H9 (cell line): ENCODE results near the gene ERI3. TPM values are rescaled to one million over a fixed set of nuclear protein-coding genes. Genes with fewer than 3 reads are reported as not detected.

ENCODE experiments used
- DNase-seq: peaks from one replicate; pipeline ENCODE4 v3.0.0-alpha.2; 2017
- H2AFZ ChIP-seq: one replicate; pipeline ENCODE4 v1.6.1; 2013; ENCODE audit warnings: mild to moderate bottlenecking, low read length, control low read depth, moderate library complexity
- H2AK5ac ChIP-seq: 2 replicates; pipeline ENCODE4 v1.6.1; 2013; ENCODE audit warnings: low read length, control low read depth, mixed read lengths; ENCODE audit not compliant: insufficient read length
- H2BK120ac ChIP-seq: one replicate; pipeline ENCODE4 v1.6.1; 2013; ENCODE audit warnings: low read depth, mild to moderate bottlenecking, low read length, control low read depth, inconsistent platforms; ENCODE audit not compliant: poor library complexity, severe bottlenecking
- H2BK12ac ChIP-seq: 2 replicates; pipeline ENCODE4 v1.6.1; 2013; ENCODE audit warnings: low read length, control low read depth, mixed read lengths, low read depth; ENCODE audit not compliant: insufficient read length
- H2BK15ac ChIP-seq: 2 replicates; pipeline ENCODE4 v1.6.1; 2013; ENCODE audit warnings: low read depth, low read length, control low read depth
- H2BK20ac ChIP-seq: one replicate; pipeline ENCODE4 v1.6.1; 2013; ENCODE audit warnings: low read depth, mild to moderate bottlenecking, low read length, control low read depth, inconsistent platforms; ENCODE audit not compliant: poor library complexity, severe bottlenecking
- H2BK5ac ChIP-seq: 2 replicates; pipeline ENCODE4 v1.6.1; 2013; ENCODE audit warnings: low read length, control low read depth, mixed read lengths; ENCODE audit not compliant: insufficient read length
- H3K14ac ChIP-seq: 2 replicates; pipeline ENCODE4 v1.6.1; 2013; ENCODE audit warnings: low read length, control low read depth; ENCODE audit not compliant: insufficient read depth
- H3K18ac ChIP-seq: 2 replicates; pipeline ENCODE4 v1.6.1; 2013; ENCODE audit warnings: low read depth, mild to moderate bottlenecking, mixed read lengths, low read length, control low read depth; ENCODE audit not compliant: insufficient read length
- H3K23ac ChIP-seq: 2 replicates; pipeline ENCODE4 v1.6.1; 2013; ENCODE audit warnings: low read length, control low read depth, mixed read lengths, low read depth; ENCODE audit not compliant: insufficient read length
- H3K23me2 ChIP-seq: 2 replicates; pipeline ENCODE4 v1.6.1; 2013; ENCODE audit warnings: low read depth, mild to moderate bottlenecking, mixed read lengths, low read length, control low read depth; ENCODE audit not compliant: insufficient read length, poor library complexity, severe bottlenecking
- H3K27ac ChIP-seq: 2 replicates; pipeline ENCODE4 v1.5.1; 2013; ENCODE audit warnings: low read length, control low read depth, mixed read lengths, low read depth; ENCODE audit not compliant: insufficient read length
- H3K27me3 ChIP-seq: 2 replicates; pipeline ENCODE4 v1.6.1; 2013; ENCODE audit warnings: low read length, control low read depth, inconsistent platforms; ENCODE audit not compliant: insufficient read depth
- H3K4ac ChIP-seq: 2 replicates; pipeline ENCODE4 v1.6.1; 2013; ENCODE audit warnings: low read depth, mild to moderate bottlenecking, control low read depth, inconsistent platforms, low read length, moderate library complexity
- H3K4me1 ChIP-seq: 2 replicates; pipeline ENCODE4 v1.6.1; 2013; ENCODE audit warnings: low read length, control low read depth, inconsistent platforms; ENCODE audit not compliant: insufficient read depth
- H3K4me2 ChIP-seq: 2 replicates; pipeline ENCODE4 v1.6.1; 2013; ENCODE audit warnings: low read length, control low read depth, mixed read lengths; ENCODE audit not compliant: insufficient read length, insufficient read depth
- H3K56ac ChIP-seq: 2 replicates; pipeline ENCODE4 v1.6.1; 2013; ENCODE audit warnings: low read depth, mild to moderate bottlenecking, mixed read lengths, low read length, control low read depth; ENCODE audit not compliant: insufficient read length
- H3K79me1 ChIP-seq: 2 replicates; pipeline ENCODE4 v1.6.1; 2013; ENCODE audit warnings: low read depth, mild to moderate bottlenecking, moderate library complexity, low read length, control low read depth, inconsistent platforms; ENCODE audit not compliant: insufficient read depth, poor library complexity, severe bottlenecking
- H3K79me2 ChIP-seq: 2 replicates; pipeline ENCODE4 v1.6.1; 2013; ENCODE audit warnings: low read length, control low read depth, inconsistent platforms; ENCODE audit not compliant: insufficient read depth
- H3K9ac ChIP-seq: 2 replicates; pipeline ENCODE4 v1.6.1; 2013; ENCODE audit warnings: low read length, control low read depth, mixed read lengths; ENCODE audit not compliant: insufficient read length; ENCODE audit errors: extremely low read depth
- H3K9me3 ChIP-seq: one replicate; pipeline ENCODE4 v1.6.1; 2013; ENCODE audit warnings: low read depth, low read length, inconsistent platforms; ENCODE audit not compliant: control insufficient read depth
- H3T11ph ChIP-seq: one replicate; pipeline ENCODE4 v1.6.1; 2013; ENCODE audit warnings: mild to moderate bottlenecking, low read length, control low read depth, inconsistent platforms
- H4K20me1 ChIP-seq: one replicate; pipeline ENCODE4 v1.6.1; 2013; ENCODE audit not compliant: control insufficient read depth, insufficient read length, insufficient read depth
- H4K5ac ChIP-seq: 2 replicates; pipeline ENCODE4 v1.6.1; 2013; ENCODE audit warnings: low read depth, mild to moderate bottlenecking, mixed read lengths, low read length, control low read depth; ENCODE audit not compliant: insufficient read length
- H4K8ac ChIP-seq: replicated peaks from 2 replicates; pipeline ENCODE4 v1.6.1; 2013; ENCODE audit warnings: low read length, control low read depth, mixed read lengths, low read depth; ENCODE audit not compliant: insufficient read length
- H4K91ac ChIP-seq: 2 replicates; pipeline ENCODE4 v1.6.1; 2013; ENCODE audit warnings: low read depth, mild to moderate bottlenecking, moderate library complexity, mixed read lengths, low read length, control low read depth; ENCODE audit not compliant: insufficient read length
- H3K27ac Mint-ChIP-seq, 3 experiments: 2 replicates in 2 of 3; 3 replicates in 1 of 3; pipeline ENCODE4 v1.8.0; 2020 to 2021; ENCODE audit warnings: mixed read lengths in 3 of 3, mild to moderate bottlenecking in 1 of 3, moderate library complexity in 1 of 3
- H3K27me3 Mint-ChIP-seq: 2 replicates; pipeline ENCODE4 v1.8.0; 2021; ENCODE audit warnings: low read depth, mild to moderate bottlenecking, moderate library complexity, mixed read lengths
- H3K36me3 Mint-ChIP-seq, 3 experiments: 2 replicates in 2 of 3; 3 replicates in 1 of 3; pipeline ENCODE4 v1.8.0; 2020 to 2021; ENCODE audit warnings: low read depth in 3 of 3, mixed read lengths in 3 of 3; ENCODE audit not compliant: insufficient read depth in 1 of 3
- H3K4me1 Mint-ChIP-seq, 2 experiments: 2 replicates each; pipeline ENCODE4 v1.8.0; 2020; ENCODE audit warnings: mixed read lengths in 2 of 2
- H3K4me3 Mint-ChIP-seq, 2 experiments: 2 replicates in 1 of 2; 3 replicates in 1 of 2; pipeline ENCODE4 v1.8.0; 2020 to 2021; ENCODE audit warnings: mild to moderate bottlenecking in 2 of 2, mixed read lengths in 2 of 2, moderate library complexity in 1 of 2
- H3K9me3 Mint-ChIP-seq, 2 experiments: 2 replicates in 1 of 2; 3 replicates in 1 of 2; pipeline ENCODE4 v1.8.0; 2020; ENCODE audit warnings: mild to moderate bottlenecking in 2 of 2, mixed read lengths in 2 of 2, moderate library complexity in 1 of 2
- WGBS: extraction: QIAGEN DNeasy Blood & Tissue Kit; methylation state at CpG from one replicate; pipeline ENCODE4 v1.1.7; 2013; ENCODE audit warnings: missing lambda C conversion rate, low lambda C conversion rate, mixed read lengths; ENCODE audit not compliant: insufficient read length; ENCODE audit errors: extremely low coverage; 5-methylcytosine and 5-hydroxymethylcytosine counted together
- total RNA-seq: library from RNA; stranded (reverse); gene quantifications from 2 replicates; pipeline ENCODE4 v1.2.1, GENCODE V29; 2021
- TF ChIP-seq, protein P1 (sequence below): fragments of 200-600 bp; sonication (generic); conservative IDR thresholded peaks from 3 replicates; pipeline ENCODE4 v1.8.0; 2021; ENCODE audit warnings: antibody characterized with exemption, mild to moderate bottlenecking

The ERI3 gene
- total RNA-seq, 1 experiment from 2014 or later = 61.6 TPM

DNA sequence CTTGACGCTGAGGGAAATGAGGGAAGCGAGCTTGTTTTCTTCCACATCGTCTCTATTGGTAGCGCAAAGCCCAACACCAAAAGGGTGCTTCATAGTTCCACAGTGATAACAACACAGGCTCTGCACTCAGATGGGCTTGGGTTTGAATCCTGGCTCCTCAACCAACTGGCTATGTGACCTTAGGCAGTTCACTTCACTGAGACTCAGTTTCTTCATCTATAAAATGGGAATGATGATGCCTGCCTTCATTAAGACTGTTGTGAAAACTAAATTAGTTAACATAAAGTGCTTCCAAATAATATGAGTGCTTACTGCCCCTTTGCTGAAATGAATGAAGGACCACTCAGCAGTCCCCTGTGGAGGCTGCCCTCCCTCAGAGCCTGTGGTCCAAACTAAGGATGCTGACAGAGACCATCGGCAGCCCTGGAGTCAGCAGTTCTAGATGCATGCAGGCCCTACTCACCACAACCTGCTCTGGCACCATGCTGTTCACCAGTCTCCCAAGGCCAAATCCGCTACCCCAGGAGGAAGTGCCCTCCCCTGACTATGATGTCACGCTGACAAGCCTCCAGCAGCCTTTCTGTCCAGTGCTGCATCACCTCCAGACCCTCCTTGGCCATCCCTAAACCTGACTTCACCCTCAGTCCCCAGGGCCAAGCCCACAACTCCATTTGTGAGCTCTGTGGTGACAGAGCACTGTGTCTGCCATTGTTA, 111.1 kb downstream of the ERI3 start:
- Histone ChIP-seq H2AFZ (no peak overlapping the region), H2AK5ac (no peak overlapping the region), H3K4ac (no peak overlapping the region), H3K4me2 (no peak overlapping the region), H3K14ac (no peak overlapping the region), H3K79me1 (no peaks in the 10 kb centered on the region), H2BK12ac (no peak overlapping the region), H3K9ac (no peak overlapping the region), H3K27me3 (no peaks in the 10 kb centered on the region; the same call in 1 of the 2 replicates), H3K27ac (no peak overlapping the region), H4K8ac (no peak overlapping the region), H3T11ph (no peak overlapping the region), H3K18ac (no peak overlapping the region), H2BK5ac (no peak overlapping the region), H4K5ac (no peak overlapping the region), H3K23ac (no peak overlapping the region), H3K23me2 (no peaks in the 10 kb centered on the region), H3K9me3 (no peaks in the 10 kb centered on the region), H2BK20ac (no peak overlapping the region), H3K4me1 (peaks cover 3% of the 10 kb centered on the region; the same call in 1 of the 2 replicates), H3K56ac (no peak overlapping the region), H2BK120ac (no peak overlapping the region), H3K79me2 (no peaks in the 10 kb centered on the region), H2BK15ac (no peak overlapping the region), H4K91ac (no peak overlapping the region), H4K20me1 (no peaks in the 10 kb centered on the region)
- TF ChIP-seq, protein P1, sequence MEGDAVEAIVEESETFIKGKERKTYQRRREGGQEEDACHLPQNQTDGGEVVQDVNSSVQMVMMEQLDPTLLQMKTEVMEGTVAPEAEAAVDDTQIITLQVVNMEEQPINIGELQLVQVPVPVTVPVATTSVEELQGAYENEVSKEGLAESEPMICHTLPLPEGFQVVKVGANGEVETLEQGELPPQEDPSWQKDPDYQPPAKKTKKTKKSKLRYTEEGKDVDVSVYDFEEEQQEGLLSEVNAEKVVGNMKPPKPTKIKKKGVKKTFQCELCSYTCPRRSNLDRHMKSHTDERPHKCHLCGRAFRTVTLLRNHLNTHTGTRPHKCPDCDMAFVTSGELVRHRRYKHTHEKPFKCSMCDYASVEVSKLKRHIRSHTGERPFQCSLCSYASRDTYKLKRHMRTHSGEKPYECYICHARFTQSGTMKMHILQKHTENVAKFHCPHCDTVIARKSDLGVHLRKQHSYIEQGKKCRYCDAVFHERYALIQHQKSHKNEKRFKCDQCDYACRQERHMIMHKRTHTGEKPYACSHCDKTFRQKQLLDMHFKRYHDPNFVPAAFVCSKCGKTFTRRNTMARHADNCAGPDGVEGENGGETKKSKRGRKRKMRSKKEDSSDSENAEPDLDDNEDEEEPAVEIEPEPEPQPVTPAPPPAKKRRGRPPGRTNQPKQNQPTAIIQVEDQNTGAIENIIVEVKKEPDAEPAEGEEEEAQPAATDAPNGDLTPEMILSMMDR = no peak
- DNase-seq = no peak
- no CpG with 5 or more reads among the region's 7 CpGs for WGBS
- H3K4me1 Mint-ChIP-seq = peaks cover 17 to 40% of the 10 kb centered on the region in 2 experiments
- no peaks in the 10 kb centered on the region for H3K9me3 Mint-ChIP-seq
- no peak overlapping the region for H3K4me3 Mint-ChIP-seq
- H3K27me3 Mint-ChIP-seq = no peaks in the 10 kb centered on the region
- no peak overlapping the region for H3K27ac Mint-ChIP-seq
- H3K36me3 Mint-ChIP-seq = peaks cover 5 to 17% (median 5%) of the 10 kb centered on the region in 3 experiments; a peak in 6 of 7 replicates
